ENCODE data around the gene TLE1. TPM values are rescaled to one million over a fixed set of nuclear protein-coding genes. Genes with fewer than 3 reads are reported as not detected.

TLE1 gene
- total and polyA plus RNA-seq, 8 donors, result 23.7 to 136 (median 58.7) TPM

- Histone ChIP-seq H3K9me3 (no peaks in the 10 kb centered on the region), H3K36me3 (peaks cover 0 to 24% (median 23%) of the 10 kb centered on the region in 4 donors), H3K4me3 (no peak overlapping the region), H3K27me3 (no peaks in the 10 kb centered on the region), H3K4me1 (peaks cover 0 to 3% (median 0%) of the 10 kb centered on the region in 4 donors), H3K27ac (no peak overlapping the region)
- no peak for TF ChIP-seq POLR2A (IDR thresholded peaks at IDR 0.05)
- TF ChIP-seq EP300 (IDR thresholded peaks at IDR 0.05), result no peak
- DNase-seq, result no peak
- intact Hi-C loops (cut with DNase I; ENCODE audit: low total_unique reads), result no loop called here
Measured at GRCh38 chr9:81578606-81579005, 110.7 kb downstream of the TLE1 start.

DNA sequence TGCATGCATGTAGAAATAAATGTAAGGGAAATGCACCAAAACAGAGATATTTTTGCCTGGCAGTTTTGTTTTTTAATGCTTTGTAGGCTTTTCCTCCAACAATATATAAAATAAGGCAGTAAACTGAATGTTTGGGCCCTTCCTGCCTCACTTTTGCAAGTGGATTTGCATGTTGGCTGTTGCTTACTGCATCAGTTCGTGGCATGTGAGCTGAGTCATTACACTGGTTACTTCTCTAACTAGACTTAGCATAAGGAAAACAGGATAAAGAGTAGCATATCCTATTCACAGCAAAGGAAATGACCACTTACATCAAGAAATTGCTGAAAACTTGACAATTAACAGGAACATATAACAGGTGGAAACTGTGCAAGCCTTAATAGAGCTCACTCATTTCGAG lies 113.4 kb downstream of the TLE1 start:
- DNase-seq, result no peak
- intact Hi-C loops (cut with DNase I; ENCODE audit: low total_unique reads), result no loop called here
- WGBS, 5 donors, result 30 to 61% (median 36%) methylated on average over 2 of the region's 2 CpGs
- no peak overlapping the region for H3K4me3 ChIP-seq
- H3K4me1 ChIP-seq, result no peaks in the 10 kb centered on the region
- no peak for TF ChIP-seq EP300 (IDR thresholded peaks at IDR 0.05)
- TF ChIP-seq POLR2A (IDR thresholded peaks at IDR 0.05), result no peak
- no peak for TF ChIP-seq POLR2AphosphoS5 (IDR thresholded peaks at IDR 0.05)
- TF ChIP-seq, protein P1, sequence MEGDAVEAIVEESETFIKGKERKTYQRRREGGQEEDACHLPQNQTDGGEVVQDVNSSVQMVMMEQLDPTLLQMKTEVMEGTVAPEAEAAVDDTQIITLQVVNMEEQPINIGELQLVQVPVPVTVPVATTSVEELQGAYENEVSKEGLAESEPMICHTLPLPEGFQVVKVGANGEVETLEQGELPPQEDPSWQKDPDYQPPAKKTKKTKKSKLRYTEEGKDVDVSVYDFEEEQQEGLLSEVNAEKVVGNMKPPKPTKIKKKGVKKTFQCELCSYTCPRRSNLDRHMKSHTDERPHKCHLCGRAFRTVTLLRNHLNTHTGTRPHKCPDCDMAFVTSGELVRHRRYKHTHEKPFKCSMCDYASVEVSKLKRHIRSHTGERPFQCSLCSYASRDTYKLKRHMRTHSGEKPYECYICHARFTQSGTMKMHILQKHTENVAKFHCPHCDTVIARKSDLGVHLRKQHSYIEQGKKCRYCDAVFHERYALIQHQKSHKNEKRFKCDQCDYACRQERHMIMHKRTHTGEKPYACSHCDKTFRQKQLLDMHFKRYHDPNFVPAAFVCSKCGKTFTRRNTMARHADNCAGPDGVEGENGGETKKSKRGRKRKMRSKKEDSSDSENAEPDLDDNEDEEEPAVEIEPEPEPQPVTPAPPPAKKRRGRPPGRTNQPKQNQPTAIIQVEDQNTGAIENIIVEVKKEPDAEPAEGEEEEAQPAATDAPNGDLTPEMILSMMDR (IDR thresholded peaks at IDR 0.05), result no peak
- no peak overlapping the region for H3K27ac ChIP-seq
- H3K36me3 ChIP-seq, result peaks cover 0 to 1% (median under 1%) of the 10 kb centered on the region in 4 donors
- H3K27me3 ChIP-seq, result no peaks in the 10 kb centered on the region
- H3K9me3 ChIP-seq, result no peaks in the 10 kb centered on the region

GRCh38 chr9:81574405-81574804 lies 114.9 kb downstream of the TLE1 start:
- H3K27me3 ChIP-seq, result no peaks in the 10 kb centered on the region
- 79 to 91% (median 85%) methylated on average over 2 of the region's 2 CpGs for WGBS, 5 donors
- no peaks in the 10 kb centered on the region for H3K36me3 ChIP-seq
- intact Hi-C loops (cut with DNase I; ENCODE audit: low total_unique reads), result no loop called here
- no peak overlapping the region for H3K27ac ChIP-seq
- no peak for TF ChIP-seq EP300 (IDR thresholded peaks at IDR 0.05)
- TF ChIP-seq POLR2AphosphoS5 (IDR thresholded peaks at IDR 0.05), result no peak
- TF ChIP-seq, protein P1 (IDR thresholded peaks at IDR 0.05), result no peak
- no peak for TF ChIP-seq POLR2A (IDR thresholded peaks at IDR 0.05)
- no peaks in the 10 kb centered on the region for H3K9me3 ChIP-seq
- no peaks in the 10 kb centered on the region for H3K4me1 ChIP-seq
- H3K4me3 ChIP-seq, result no peak overlapping the region
- DNase-seq, result no peak

DNA sequence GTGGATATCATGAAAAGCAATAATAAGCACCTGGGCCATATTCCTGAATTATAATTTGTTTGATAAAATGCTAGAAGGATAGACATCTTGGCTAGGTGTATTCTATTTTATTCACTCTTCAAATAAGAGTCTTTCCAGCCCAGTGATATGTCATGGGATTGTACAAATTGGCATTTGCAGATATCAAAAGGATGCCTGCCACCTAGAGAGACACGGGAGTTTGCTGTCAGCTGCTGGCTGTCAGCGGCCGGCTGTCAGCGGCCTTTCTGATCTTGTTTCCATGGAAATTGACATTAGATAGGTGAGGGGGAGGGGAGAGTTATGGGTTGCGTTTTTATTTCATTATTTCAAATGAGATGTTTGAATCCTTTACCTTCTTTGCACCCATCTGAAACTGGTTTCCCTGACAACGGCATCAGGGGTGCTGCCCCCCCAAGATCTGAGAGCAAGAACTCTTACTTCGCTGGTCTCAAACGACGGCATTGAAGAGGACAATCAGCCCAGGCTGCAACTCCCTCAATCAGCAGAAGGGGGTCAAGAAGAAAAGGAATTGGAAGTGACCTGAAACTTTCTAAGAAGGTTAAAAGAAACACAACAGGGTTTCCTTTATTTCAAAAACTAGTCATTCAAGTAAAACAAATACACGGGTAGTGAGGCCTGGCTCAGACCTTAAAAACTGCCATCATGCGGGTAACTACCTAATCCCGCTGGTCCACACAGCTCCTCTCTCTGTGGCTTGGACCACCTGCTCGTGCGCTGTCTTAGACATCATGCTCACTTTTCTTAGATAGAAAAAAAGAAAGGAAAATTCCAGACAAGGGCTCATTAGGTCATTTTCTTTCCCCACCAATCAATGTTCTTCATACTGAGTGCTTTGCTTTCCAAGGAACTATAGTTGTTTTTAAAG lies 115.7 kb downstream of the TLE1 start:
- H3K36me3 ChIP-seq, result no peaks in the 10 kb centered on the region
- no peak overlapping the region for H3K27ac ChIP-seq
- H3K9me3 ChIP-seq, result no peaks in the 10 kb centered on the region
- H3K27me3 ChIP-seq, result no peaks in the 10 kb centered on the region
- no peak for DNase-seq
- no peak overlapping the region for H3K4me3 ChIP-seq
- intact Hi-C loops (cut with DNase I; ENCODE audit: low total_unique reads), result no loop called here
- 68 to 80% (median 71%) methylated on average over 14 of the region's 14 CpGs for WGBS, 5 donors
- no peaks in the 10 kb centered on the region for H3K4me1 ChIP-seq
- no peak for TF ChIP-seq POLR2AphosphoS5 (IDR thresholded peaks at IDR 0.05)
- TF ChIP-seq, protein P1 (IDR thresholded peaks at IDR 0.05), result no peak
- TF ChIP-seq POLR2A (IDR thresholded peaks at IDR 0.05), result no peak
- no peak for TF ChIP-seq EP300 (IDR thresholded peaks at IDR 0.05)

- DNase-seq, result no peak
- no peak overlapping the region for H3K27ac ChIP-seq
- no peaks in the 10 kb centered on the region for H3K27me3 ChIP-seq
- no peaks in the 10 kb centered on the region for H3K4me1 ChIP-seq
- H3K36me3 ChIP-seq, result no peaks in the 10 kb centered on the region
- no peak overlapping the region for H3K4me3 ChIP-seq
- no peaks in the 10 kb centered on the region for H3K9me3 ChIP-seq
- TF ChIP-seq, protein P1 (IDR thresholded peaks at IDR 0.05), result no peak
- TF ChIP-seq POLR2A (IDR thresholded peaks at IDR 0.05) (no peak), POLR2AphosphoS5 (IDR thresholded peaks at IDR 0.05) (no peak), EP300 (IDR thresholded peaks at IDR 0.05) (no peak)
- WGBS, 5 donors, result 89 to 97% (median 95%) methylated on average over 4 of the region's 4 CpGs
- intact Hi-C loops (cut with DNase I; ENCODE audit: low total_unique reads), result no loop called here
Measured at GRCh38 chr9:81570083-81570482, 119.3 kb downstream of the TLE1 start.

Measured in stomach (tissue), 9 donors.